Measurements from ENCODE around the gene SLC23A3.

GRCh38 chr2:219175928-219176817 is 6.3 kb upstream of the SLC23A3 start:
- TF ChIP-seq CTCF (IDR thresholded peaks at IDR 0.05), result peak; percentile 30
- no peak for TF ChIP-seq EZH2 (IDR thresholded peaks at IDR 0.05)
